HG03378 (cell line): ENCODE measurements around the gene DLG2.
"Not testable (repeated sequence)": the region's sequence is repeated elsewhere in the genome, so short reads cannot be mapped to it uniquely, and the experiment has no call there.

Source experiments
- ATAC-seq: cut with Tn5 transposase; IDR thresholded peaks from one replicate; pipeline ENCODE4 v1.9.1; 2021; ENCODE audit warnings: mild to moderate bottlenecking, moderate library complexity; ENCODE audit not compliant: unreplicated experiment

DLG2 gene

DNA sequence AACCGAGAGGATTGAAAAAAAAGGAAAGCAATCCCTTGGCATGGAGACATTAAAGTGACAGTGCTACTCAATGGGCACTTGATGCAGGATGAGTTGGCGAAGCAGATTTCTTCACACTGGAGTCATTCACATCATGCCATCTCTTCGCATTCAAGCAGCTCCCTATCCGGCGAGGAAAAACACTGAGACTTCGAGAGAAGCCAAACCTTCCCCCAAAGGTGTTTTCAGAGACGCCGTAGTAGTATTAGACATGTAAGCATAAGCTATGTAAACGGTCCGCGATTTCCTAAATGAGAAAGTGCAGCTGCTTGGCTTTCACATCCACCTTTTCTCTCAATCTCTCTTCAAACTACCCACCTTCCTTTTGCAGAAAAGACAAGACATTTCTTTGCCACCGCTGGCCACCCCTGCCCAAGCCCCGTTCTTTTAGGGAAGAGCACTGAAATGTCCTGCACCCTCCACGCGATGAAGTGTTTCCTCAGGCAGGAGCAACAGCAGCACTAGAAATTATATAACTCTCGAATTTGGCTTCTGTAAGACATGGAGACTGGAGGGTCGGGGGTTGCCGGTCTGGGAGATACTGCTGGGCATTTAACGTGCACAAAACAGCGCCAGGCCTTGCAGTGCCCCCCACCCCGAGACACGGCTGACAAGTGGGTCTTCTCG is at the start of gene DLG2:
Gene DLG2 (minus strand): TSS at position 13 of the 666 bp plus-strand sequence.
- ATAC-seq: no peak

DNA sequence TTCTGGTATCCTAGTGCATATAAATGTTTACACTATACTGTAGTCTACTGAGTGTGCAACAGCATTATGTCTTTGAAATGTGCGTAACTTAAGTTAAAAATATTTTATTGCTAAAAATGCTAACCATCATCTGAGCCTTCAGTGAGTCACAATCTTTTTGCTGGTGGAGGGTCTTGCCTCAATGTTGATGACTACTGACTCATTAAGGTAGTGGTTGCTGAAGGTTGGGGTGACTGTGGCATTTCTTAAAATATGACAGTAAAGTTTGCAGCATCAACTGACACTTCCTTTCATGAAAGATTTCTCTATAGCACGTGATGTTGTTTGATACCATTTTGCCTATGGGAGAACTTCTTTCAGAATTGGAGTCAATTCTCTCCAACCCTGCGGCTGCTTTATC is 46.2 kb upstream of the DLG2 start:
- ATAC-seq: no peak

DNA sequence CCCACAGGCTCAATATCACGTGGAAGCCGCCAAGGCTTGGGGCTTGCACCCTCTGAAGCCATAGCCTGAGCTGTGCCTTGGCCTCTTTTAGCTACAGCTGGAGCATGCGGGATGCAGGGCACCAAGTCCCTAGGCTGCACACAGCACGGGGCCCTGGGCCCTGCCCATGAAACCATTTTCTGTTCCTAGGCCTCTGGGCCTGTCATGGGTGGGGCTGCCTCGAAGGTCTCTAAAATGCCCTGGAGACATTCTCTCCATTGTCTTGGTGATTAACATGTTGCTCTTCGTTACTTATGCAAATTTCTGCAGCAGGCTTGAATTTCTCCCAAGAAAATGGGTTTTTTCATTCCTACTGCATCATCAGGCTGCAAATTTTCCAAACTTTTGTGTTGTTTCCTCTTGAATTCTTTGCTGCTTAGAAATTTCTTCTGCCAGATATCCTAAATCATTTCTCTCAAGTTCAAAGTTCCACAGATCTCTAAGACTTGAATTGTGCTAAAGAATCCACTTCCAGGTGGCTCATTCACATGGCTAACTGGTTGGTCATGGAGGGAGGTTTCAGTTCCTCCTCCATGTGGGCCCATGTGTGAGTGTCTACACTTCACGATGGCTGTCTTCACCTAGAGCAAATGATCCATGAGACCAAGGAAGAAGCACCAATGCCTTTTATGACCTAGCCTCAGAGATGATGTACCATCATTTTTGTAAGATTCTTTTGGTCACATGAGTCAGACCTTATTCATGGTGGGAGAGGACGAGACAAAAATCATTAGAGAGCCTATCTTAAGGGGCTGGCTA is 45.2 kb upstream of the DLG2 start:
- ATAC-seq: no peak

DNA sequence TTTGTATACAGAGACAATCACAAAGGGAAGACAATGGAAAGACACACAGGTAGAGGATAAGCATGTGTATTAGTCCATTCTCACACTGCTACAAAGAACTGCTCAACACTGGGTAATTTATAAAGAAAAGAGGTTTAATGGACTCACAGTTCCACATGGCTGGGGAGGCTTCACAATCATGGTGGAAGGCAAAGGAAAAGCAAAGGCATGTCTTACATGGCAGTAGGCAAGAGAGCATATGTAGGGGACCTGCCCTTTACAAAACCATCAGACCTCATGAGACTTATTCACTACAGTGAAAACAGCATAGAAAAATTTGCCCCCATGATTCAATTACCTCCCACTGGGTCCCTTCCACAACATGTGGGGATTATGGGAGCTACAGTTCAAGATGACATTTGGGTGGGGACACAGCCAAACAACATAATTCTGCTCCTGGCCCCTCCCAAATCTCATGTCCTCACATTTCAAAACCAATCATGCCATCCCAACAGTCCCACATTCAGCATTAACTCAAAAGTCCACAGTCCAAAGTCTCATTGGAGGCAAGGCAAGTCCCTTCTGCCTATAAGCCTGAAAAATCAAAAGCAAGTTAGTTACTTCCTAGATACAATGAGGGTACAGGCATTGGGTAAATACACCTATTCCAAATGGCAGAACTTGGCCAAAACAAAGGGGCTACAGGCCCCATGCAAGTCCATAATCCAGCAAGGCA is 44.0 kb upstream of the DLG2 start:
- not testable (repeated sequence) for ATAC-seq

DNA sequence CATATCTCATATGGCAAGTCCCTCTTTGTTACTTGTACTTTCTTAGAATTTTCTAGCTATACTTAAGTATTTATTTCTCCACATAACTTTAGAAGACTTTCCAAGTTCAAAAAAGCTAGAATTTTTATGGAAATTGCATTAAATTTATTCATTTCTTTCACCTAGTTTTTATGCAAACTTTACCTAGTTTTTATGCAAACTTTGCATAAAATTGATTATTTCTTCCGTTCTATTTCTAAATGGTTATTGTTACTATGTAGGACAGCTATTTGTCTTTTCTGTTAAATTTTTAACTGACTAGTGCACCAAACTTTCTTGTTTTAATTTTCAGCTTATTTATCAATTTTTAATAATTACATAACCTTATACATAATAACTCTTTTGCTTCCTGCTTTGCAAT is 41.0 kb upstream of the DLG2 start:
- ATAC-seq: no peak

DNA sequence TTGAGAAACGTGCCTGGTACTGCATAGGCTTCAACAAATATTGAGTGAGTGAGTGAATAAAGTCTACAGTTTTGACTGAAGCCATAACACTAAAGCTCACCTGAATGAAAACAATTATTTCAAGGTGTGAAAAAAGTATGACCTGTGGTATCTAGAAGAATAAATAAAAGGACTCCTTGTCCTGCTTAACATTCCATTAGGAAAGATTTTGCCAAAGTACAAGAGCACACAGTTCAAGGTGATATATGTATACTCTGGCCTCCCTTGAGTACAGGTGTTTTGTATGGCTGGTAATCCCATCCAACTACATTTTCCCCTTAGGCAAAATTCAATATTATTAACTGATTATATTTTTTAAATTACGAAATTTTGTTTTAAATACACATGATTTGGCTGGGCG is 39.5 kb upstream of the DLG2 start:
- no peak for ATAC-seq

DNA sequence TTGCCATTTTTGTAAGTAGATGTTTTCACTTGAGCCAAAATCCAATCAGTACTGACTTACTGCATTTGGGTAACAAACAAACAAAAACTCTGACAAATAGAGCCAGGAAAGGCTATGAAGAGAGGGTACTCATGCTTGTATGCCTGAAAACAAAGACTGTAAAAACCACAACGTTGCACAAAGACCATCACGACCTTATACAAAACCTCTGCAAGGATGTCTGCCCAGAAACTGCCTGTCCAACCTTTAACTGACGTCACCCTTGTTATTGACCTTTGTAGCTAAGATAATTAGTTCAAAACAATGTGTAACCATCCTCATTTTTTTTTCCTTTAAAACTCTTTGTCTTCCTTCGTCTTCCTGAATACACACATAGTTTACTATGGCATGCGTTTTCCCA is 38.6 kb upstream of the DLG2 start:
- no peak for ATAC-seq

DNA sequence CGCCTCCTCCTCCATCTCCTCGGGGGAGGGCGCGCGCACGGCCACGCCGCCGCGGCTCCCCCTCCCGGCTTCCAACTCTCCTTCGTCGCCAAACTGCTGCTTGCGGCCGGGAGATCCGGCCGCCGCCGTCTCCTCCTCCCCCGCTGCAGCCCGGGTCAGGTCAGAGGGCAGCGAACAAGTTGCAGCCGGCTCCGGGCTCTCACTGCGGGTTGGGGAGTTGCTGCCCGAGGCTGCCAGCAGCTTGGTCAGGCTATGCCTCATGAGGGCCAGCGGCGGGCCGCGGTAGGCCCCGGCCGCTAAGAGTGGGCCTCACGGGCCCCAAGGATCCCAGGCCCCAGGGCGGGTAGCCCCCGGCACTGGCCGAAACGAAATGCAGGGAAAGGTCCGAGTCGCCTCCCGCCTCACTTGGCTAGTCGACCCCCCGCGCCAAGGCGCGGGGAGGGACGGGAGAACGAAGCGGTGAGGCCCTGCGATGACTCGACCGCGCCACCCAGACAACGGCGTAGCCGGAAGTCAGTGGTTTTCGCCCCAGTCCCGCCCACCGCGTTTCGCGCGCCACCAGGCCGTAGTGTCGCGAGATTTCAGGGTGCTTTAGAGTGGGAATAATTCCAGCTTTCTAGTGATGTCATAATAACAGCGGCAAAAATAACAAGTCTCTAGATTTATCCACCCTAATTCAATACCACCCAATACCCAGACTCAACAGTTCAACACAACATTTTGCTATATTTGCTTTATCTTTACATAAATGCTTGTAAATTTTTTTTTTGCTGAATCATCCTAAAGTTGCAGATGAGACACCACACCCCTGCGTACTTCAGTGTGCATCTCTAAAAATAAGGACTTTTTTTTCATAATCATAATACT is 37.7 kb upstream of the DLG2 start, which contains the start of gene CREBZF:
Gene CREBZF (minus strand): TSS at position 515 of the 867 bp plus-strand sequence. CDS start 254 bp downstream, at position 261.
- peak; percentile 81 for ATAC-seq

DNA sequence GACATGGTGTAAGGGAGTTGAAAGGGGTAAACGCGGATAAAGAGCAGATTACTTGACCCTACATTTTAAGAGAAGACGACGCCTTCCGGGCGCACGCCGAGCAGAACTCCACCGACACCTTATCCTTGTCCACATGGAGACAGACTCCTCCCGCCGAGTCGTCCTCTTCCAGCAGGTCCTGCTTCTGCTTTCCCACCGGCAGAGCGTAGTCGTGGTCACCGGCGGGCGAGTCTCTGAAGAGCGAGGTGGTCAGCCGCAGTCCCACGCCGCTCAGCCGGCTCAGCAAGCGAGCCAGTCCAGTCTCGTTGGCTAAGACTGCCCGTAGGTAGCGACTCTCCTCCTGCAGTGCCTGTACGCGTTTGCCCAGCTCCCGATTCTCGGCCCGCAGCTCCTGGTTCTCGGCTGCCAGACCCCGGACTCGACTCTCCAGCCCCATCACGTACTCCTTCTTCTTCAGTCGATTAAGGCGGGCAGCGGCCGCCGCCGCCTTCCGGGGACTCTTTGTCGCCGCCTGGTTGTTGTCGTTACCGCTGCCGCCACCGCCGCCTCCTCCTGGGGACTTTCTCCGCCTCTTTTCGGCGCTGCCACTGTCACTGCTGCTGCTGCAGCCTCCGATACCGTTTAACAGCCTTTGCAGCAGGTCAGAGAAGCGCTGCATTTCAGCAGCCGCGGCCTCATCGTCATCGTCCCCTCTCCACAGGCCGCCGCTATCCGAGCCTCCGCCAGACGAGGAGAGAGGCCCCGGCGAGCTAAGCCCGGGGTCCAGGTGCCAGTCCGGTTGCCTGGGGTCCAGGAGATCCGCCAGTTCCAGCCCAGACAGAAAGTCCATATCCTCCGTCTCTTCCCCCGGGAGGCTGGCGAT is 36.8 kb upstream of the DLG2 start:
- ATAC-seq: peak; percentile 60

DNA sequence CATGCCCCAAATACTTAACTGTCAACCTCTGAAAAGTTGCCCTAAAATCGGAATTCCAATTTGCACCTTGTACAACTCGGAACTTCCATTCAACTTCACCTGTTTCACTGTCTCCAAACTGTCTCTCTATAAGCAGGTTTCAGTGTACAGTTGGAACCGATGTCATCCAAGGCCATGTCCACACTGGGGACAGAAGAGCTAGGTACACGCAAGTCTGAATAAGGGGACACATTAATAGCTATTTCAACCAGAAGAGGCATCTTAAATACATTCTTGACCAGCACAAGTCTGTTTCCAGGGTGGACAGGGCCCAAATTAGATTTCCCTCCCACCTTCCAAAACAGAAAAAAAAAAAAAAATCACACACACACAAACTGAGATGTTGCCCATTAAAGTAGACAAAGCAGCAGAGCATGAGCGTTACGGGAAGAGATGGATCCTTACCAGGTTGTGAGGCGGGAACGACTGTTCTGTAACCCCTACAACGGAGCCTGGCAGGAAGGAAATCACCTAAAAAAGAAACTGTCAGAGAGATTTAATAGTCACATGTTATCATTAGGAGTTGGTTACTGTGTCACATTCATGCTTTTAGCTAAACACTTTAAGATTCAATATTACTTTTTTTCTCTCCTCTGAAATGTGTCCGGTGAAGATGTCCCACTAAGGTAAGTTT is 36.1 kb upstream of the DLG2 start:
- no peak for ATAC-seq

DNA sequence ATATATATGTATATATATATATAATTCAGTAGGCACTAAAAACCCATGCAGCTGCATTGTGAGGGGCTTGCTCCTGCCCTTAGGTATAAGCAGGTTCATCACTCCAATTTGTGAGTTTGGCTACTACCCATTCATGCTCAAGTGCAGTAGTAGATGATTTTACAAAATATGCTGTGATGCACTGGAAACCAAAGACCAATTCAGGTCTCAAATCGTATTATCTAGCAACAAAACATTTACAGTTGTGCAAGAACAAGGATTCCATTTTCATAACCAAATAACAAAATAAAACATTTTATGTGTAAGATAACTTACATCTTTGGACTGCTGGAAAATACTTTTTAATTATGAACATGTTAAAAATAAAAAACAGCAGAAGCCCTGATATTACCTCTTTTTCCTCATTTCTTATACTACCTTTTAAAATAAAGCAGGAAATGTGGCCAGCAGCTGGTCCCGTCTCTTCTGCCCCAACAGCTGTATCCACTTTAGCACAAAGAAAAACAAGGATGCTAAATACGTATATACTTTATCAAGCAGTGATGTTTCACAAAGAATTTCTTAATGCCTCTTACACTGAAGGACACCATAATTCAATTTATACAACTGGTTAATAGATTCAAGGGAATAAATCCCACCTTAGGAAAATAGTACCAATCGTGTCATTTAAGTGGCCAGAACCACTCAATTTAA is 35.0 kb upstream of the DLG2 start:
- ATAC-seq: no peak

DNA sequence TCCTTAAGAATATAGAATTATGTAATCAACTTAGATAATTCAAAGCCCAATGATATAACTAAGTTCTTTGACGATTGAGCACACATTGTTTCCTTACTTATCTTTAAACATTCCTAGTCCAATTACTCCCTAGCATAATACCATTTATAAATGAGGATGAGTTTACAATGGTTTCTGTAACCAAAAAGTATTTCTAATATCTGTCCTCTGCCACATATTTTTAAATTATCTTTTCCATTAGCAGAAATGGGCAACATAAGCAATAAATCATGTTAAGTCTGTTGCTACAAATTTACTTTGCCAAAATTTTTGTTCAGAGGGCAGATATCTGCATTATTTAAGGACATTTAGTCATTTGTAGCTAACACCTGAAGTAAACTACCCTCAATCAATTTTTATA is 31.0 kb upstream of the DLG2 start:
- ATAC-seq: no peak

DNA sequence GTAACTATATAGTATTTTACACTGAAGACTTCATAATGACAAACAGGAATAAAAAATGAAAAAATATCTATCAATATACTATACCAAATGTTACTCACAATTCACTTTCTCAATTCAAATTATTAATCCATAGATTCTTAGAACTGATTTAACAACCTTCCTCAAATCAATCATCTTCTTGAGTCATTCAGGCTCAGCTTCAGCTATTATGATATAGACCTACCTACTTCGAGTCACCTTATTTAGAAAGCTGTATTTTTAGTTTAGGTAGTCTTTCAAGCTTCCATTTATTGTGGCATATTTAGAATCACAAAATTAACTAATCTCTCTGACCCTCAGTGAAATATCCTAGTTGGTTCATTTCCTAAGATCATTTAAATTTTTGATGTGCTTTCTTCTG is 29.6 kb upstream of the DLG2 start:
- ATAC-seq: no peak

DNA sequence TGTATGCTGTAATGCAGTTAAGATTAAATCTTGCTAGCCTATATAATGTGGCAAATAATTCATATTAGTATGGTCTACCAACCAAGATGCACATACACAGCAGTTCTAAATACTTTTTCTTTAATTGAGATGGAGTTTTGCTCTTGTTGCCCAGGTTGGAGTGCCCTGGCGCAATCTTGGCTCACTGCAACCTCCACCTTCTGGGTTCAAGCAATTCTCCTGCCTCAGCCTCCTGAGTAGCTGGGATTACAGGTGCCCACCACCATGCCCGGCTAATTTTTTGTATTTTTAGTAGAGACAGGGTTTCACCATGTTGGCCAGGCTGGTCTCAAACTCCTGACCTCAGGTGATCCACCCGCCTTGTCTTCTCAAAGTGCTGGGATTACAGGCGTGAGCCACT is 27.2 kb upstream of the DLG2 start:
- ATAC-seq: not testable (repeated sequence)

DNA sequence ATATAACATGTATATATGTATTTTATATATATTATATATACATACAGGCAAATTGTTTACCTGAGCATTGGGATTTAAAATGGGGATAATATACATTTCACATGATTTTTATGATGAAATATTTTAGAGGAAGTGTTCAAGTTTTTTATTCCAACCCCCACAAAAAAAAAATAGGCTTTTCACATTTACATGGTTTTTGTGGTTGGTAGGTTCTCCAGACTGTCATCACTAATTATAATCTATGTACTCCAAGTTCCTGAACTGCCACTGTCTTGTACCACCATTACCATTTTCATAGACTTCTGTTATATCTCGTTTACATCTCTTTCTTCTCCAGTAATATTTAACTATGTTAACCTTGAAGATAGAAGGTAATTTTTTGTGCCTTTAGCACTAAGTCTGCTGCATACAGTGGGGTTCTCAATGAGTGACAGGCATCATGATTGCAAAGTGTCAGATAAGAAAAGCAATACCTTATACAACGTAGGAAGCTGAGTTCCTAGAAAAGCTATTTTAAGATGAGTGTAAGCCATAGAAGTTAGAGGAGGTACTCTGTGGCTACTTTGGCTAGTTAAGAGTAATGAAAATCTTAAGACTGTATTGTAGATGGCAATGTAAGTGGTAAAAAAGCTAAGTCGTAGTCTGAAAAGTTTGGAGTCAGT is 25.8 kb upstream of the DLG2 start:
- ATAC-seq: no peak

DNA sequence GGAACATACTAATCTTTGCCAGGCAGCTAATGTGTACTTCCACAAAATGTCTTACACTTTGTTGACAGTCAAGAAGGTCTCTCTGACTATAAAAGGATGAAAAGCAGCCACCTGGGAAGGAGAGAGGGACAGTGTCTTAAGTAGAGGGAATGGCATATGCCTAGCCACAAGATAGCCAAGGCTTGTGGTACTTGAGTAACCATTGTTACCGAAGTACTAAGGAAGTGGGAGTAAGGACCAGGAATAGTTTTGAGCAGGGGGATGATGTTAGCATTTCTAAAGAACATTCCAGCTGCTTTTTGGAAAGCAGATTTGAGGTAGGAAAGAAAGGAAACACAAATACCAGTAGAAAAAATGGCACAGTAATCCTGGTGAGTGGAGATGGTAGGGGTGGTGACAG is 24.0 kb upstream of the DLG2 start:
- no peak for ATAC-seq

DNA sequence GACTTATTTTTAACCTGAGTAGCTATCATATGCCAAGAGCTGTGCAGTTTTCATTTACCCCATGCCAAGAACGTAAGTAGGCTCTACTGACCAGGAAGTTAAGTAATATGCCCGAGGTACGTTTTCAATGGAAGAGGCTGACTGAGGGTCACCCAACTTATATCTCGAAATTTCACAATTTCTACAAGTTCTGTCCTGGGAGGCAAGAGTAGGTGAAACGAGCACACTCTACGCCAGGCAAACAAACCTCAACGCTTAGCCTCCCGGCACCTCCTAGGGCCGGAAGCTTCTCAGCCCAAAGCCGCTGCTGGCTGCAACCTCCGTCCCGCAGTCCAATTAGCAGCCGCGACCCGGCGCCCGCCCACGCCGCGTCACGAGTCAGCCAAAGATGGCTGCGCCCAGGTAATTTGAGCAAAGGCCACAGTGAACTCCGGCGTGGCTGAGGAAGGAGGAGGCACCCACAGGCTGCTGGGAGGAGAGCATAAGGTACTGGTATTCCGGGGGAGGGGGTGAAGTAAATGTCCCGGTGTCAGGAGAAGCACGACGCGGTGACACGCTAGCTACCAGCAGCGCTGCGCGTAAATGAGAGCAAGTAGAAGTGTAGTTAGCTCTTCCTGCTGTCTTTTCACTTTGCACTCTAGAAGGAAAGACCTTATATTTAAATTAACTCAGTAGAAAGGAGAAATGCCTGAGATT is 20.6 kb upstream of the DLG2 start, which contains the start of gene TMEM126A:
Gene TMEM126A (plus strand): TSS at position 364 of the 696 bp plus-strand sequence. CDS start 2,289 bp downstream, outside the sequence.
- ATAC-seq: peak; percentile 96
